ENCODE results near the gene USH2A.

USH2A gene

GRCh38 chr1:215608646-215609045, 814.6 kb downstream of the USH2A start:
- DNase-seq: no peak

- DNase-seq: no peak
Measured at GRCh38 chr1:215607412-215607811, 815.8 kb downstream of the USH2A start.

GRCh38 chr1:215606564-215607168, 816.6 kb downstream of the USH2A start:
- DNase-seq: no peak

- DNase-seq: no peak
Measured at GRCh38 chr1:215606036-215606435, 817.2 kb downstream of the USH2A start.

GRCh38 chr1:215605011-215605621, 818.1 kb downstream of the USH2A start:
- DNase-seq: no peak

DNA sequence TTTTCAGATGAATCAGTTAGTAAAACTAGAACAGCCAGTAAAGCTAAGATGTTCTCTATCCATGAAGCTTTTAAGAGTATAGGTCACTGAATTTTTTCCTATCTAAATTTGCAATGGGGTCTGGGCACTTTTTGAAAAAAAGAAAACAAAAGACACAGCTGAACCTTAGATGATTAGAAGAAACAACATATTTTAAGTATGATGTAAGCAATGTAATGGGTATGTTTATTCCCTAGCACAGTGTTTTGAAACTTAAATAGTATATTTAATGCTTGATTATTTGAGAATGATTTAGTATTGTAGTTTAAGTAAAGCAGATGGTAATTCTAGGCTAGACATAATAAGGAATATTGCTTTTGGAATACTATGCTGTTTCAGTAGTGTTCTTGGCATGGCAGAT, 819.9 kb downstream of the USH2A start:
- DNase-seq: no peak

- DNase-seq: no peak
Measured at GRCh38 chr1:215601276-215601675, 822.0 kb downstream of the USH2A start.

DNA sequence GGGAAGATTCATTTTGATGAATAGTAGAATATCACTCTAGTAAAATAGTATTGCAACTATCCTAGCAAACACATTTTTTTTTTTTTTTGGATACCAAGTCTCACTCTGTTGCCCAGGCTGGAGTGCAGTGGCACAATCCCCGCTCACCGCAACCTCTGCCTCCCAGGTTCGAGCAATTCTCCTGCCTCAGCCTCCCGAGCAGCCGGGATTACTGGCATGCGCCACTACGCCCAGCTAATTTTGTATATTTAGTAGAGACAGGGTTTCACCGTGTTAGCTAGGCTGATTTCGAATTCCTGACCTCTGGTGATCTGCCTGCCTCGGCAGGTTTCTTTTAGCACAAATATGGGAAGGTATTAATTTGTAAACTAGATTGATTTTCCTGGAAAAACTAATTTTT, 822.4 kb downstream of the USH2A start:
- no peak for DNase-seq

DNA sequence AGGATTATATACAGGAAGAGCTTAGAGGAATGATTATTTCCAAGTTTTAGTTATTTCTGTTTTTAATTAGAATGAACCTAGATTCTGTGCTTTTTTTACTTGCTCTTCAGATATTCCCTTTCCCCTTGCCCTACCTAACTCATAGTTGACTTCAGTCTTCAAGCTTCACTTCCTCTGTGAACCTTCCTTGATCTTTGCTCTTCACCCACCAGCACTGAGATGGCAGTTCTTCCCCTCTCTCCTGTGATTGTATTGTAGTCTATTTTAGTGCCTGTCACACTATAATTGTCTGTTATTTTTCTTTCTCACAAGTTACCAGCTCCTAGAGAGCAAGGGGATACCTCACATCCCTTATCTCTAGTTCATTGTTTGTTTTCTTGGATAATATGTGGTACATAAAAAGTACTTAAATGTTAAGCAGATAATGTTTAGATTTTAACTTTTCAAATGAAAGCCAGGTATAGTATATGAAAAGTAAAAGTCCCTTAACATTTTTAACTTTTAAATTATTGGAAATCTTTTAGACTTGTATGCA, 822.9 kb downstream of the USH2A start:
- DNase-seq: no peak

- DNase-seq: no peak
Measured at GRCh38 chr1:215599418-215600074, 823.7 kb downstream of the USH2A start.

- no peak for DNase-seq
Measured at GRCh38 chr1:215597961-215598360, 825.3 kb downstream of the USH2A start.

GRCh38 chr1:215595231-215595630, 828.0 kb downstream of the USH2A start:
- DNase-seq: no peak

GRCh38 chr1:215594640-215595039, 828.6 kb downstream of the USH2A start:
- DNase-seq: no peak

DNA sequence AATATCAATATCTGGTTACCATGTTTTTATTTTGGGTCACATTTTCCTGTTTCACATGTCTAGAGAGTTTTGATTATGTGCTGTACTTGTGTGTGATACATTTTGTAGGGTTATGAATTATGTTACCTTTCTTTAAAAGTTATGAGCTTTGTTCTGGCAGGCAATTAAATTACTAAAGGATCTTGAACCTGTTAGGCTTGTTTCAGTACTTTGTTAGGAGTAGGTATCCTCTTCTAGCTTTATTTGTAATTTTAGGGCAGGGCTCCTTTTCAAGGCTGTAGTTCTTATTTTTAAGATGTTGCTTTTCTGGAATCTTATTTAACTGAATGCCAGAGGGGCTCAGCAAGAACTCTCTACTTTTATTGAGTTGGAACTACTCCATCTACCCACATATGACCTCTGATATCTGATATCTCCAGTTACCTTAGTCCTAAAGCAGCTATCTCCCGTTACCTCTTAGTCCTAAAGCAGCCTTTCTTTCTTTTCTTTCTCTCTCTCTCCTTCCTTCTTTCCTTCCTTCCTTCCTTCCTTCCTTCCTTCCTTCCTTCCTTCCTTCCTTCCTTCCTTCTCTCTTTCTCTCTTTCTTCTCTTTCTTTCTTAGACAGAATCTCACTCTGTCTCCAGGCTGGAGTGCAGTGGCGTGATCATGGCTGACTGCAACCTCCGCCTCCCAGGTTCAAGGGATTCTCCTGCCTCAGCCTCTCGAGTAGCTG, 832.3 kb downstream of the USH2A start:
- no peak for DNase-seq

- no peak for DNase-seq
Measured at GRCh38 chr1:215589650-215590435, 833.4 kb downstream of the USH2A start.

GRCh38 chr1:215584389-215584788, 838.9 kb downstream of the USH2A start:
- no peak for DNase-seq

GRCh38 chr1:215583185-215583749, 840.0 kb downstream of the USH2A start:
- no peak for DNase-seq

GRCh38 chr1:215581896-215582295, 841.4 kb downstream of the USH2A start:
- DNase-seq: no peak

Data from stimulated activated CD4-positive, alpha-beta T cell treated with anti-CD3 and anti-CD28 coated beads, Interleukin-2, amount 100 ng/mL, for 48 hours (primary cell).